HepG2 (cell line): ENCODE results near the gene POLR2B. TPM values are rescaled to one million over a fixed set of nuclear protein-coding genes. Genes with fewer than 3 reads are reported as not detected.

Experiments
- EP300 ChIP-seq, 3 experiments: sonication (generic) in 1 of 3; formaldehyde crosslinking in 1 of 3; IDR thresholded peaks; 2 replicates each; pipeline versions ENCODE4 v1.5.1 to v1.6.1; 2011 to 2020; ENCODE audit warnings: low read depth in 2 of 3, low read length in 2 of 3, borderline replicate concordance in 1 of 3, improper control_type of control experiment in 1 of 3, mild to moderate bottlenecking in 1 of 3, missing genetic modification reagents in 1 of 3, moderate library complexity in 1 of 3
- FOSL1 ChIP-seq: sonication (generic); formaldehyde crosslinking; IDR thresholded peaks from 2 replicates; pipeline ENCODE4 v1.9.0; 2021; ENCODE audit warnings: missing genetic modification reagents, borderline replicate concordance
- FOXO1 ChIP-seq: sonication (generic); formaldehyde crosslinking; IDR thresholded peaks from 2 replicates; pipeline ENCODE4 v1.4.0; 2020; ENCODE audit warnings: missing genetic modification reagents
- GATAD2A ChIP-seq: IDR thresholded peaks from 2 replicates; pipeline ENCODE4 v1.6.1; 2016
- KAT7 ChIP-seq: IDR thresholded peaks from 2 replicates; pipeline ENCODE4 v1.6.1; 2018; ENCODE audit warnings: borderline replicate concordance, missing compliant biosample characterization
- MYC ChIP-seq: sonication (generic); formaldehyde crosslinking; IDR thresholded peaks from 2 replicates; pipeline ENCODE4 v1.9.0; 2021; ENCODE audit warnings: missing genetic modification reagents, borderline replicate concordance
- NCOA1 ChIP-seq: sonication (generic); formaldehyde crosslinking; IDR thresholded peaks from 2 replicates; pipeline ENCODE4 v1.9.0; 2021; ENCODE audit warnings: missing genetic modification reagents
- REL ChIP-seq: sonication (generic); formaldehyde crosslinking; conservative IDR thresholded peaks from 2 replicates; pipeline ENCODE4 v1.8.0; 2022; ENCODE audit warnings: mild to moderate bottlenecking, missing genetic modification reagents, moderate library complexity
- RELA ChIP-seq: sonication (generic); formaldehyde crosslinking; IDR thresholded peaks from 2 replicates; pipeline ENCODE4 v1.4.0; 2020; ENCODE audit warnings: missing genetic modification reagents
- SKI ChIP-seq: fragments of 450-650 bp; IDR thresholded peaks from one replicate; pipeline ENCODE4 v1.6.1; 2018; ENCODE audit warnings: mild to moderate bottlenecking; ENCODE audit not compliant: partially characterized antibody
- SNAPC2 ChIP-seq: sonication (generic); formaldehyde crosslinking; IDR thresholded peaks from 2 replicates; pipeline ENCODE4 v1.8.1; 2022; ENCODE audit warnings: mild to moderate bottlenecking, missing genetic modification reagents
- SP2 ChIP-seq: sonication (generic); formaldehyde crosslinking; IDR thresholded peaks from 2 replicates; pipeline ENCODE4 v1.5.1; 2020; ENCODE audit warnings: mild to moderate bottlenecking, missing genetic modification reagents
- SP5 ChIP-seq: IDR thresholded peaks from 2 replicates; pipeline ENCODE4 v1.6.1; 2016; ENCODE audit warnings: low read depth, borderline replicate concordance
- SSRP1 ChIP-seq: IDR thresholded peaks from 2 replicates; pipeline ENCODE4 v1.6.1; 2016; ENCODE audit warnings: control low read depth
- ZMAT3 ChIP-seq: sonication (generic); formaldehyde crosslinking; conservative IDR thresholded peaks from 2 replicates; pipeline ENCODE4 v1.7.0; 2021; ENCODE audit warnings: missing genetic modification reagents
- ZNF329 ChIP-seq: sonication (generic); formaldehyde crosslinking; IDR thresholded peaks from 2 replicates; pipeline ENCODE4 v1.9.0; 2021; ENCODE audit warnings: low read depth, mild to moderate bottlenecking, missing genetic modification reagents
- ZNF616 ChIP-seq: sonication (generic); formaldehyde crosslinking; IDR thresholded peaks from 2 replicates; pipeline ENCODE4 v1.5.0; 2020; ENCODE audit warnings: low read depth, mild to moderate bottlenecking, missing genetic modification reagents
- ZNF775 ChIP-seq: sonication (generic); formaldehyde crosslinking; IDR thresholded peaks from 2 replicates; pipeline ENCODE4 v1.4.0; 2020; ENCODE audit warnings: missing genetic modification reagents, mild to moderate bottlenecking, moderate library complexity, borderline replicate concordance
- ZNF878 ChIP-seq: sonication (generic); formaldehyde crosslinking; IDR thresholded peaks from 2 replicates; pipeline ENCODE4 v1.8.1; 2023; ENCODE audit warnings: mild to moderate bottlenecking, missing genetic modification reagents, moderate library complexity
- polyA plus RNA-seq, 8 experiments: library from polyadenylated mRNA; depleted of rRNA in 3 of 8; stranded (reverse) in 7 of 8; unstranded in 1 of 8; fragments of >200 nt; fragmentation: Illumina TruSeq in 4 of 8; extraction: Trizol in 4 of 8; gene quantifications; 2 replicates each; pipeline versions ENCODE4 v1.2.1 to v1.2.3, GENCODE V29; 2011 to 2016; ENCODE audit warnings: low read depth in 4 of 8, missing spikeins in 1 of 8, mixed read lengths in 1 of 8; ENCODE audit not compliant: insufficient read depth in 1 of 8
- total RNA-seq, 5 experiments: library from RNA; depleted of rRNA; stranded (reverse); fragments of >200 nt; fragmentation: Illumina TruSeq; extraction: Trizol; gene quantifications; 2 replicates each; pipeline ENCODE4 v1.2.3, GENCODE V29; 2016; ENCODE audit warnings: low read depth in 1 of 5
- TF ChIP-seq, protein P1 (sequence below): IDR thresholded peaks from 2 replicates; pipeline ENCODE4 v1.6.1; 2016; ENCODE audit warnings: missing genetic modification reagents, missing compliant biosample characterization
- TF ChIP-seq, protein P2 (sequence below): sonication (generic); formaldehyde crosslinking; IDR thresholded peaks from 2 replicates; pipeline ENCODE4 v1.5.0; 2020; ENCODE audit warnings: mild to moderate bottlenecking, missing genetic modification reagents
- TF ChIP-seq, protein P3 (sequence below): sonication (generic); formaldehyde crosslinking; IDR thresholded peaks from 2 replicates; pipeline ENCODE4 v1.4.0; 2020; ENCODE audit warnings: low read depth, mild to moderate bottlenecking, missing genetic modification reagents
- TF ChIP-seq, protein P4 (sequence below): sonication (generic); IDR thresholded peaks from 2 replicates; pipeline ENCODE4 v1.6.1; 2016; ENCODE audit warnings: low read depth, borderline replicate concordance
- TF ChIP-seq, protein P5 (sequence below): sonication (generic); formaldehyde crosslinking; IDR thresholded peaks from 2 replicates; pipeline ENCODE4 v1.5.0; 2020; ENCODE audit warnings: mild to moderate bottlenecking, missing genetic modification reagents, moderate library complexity

The POLR2B gene
- total and polyA plus RNA-seq, 2 of the 13 experiments (the other 11 are each of a cell fraction or from before 2014, with no cell fraction given): 70.6 to 116 TPM

DNA sequence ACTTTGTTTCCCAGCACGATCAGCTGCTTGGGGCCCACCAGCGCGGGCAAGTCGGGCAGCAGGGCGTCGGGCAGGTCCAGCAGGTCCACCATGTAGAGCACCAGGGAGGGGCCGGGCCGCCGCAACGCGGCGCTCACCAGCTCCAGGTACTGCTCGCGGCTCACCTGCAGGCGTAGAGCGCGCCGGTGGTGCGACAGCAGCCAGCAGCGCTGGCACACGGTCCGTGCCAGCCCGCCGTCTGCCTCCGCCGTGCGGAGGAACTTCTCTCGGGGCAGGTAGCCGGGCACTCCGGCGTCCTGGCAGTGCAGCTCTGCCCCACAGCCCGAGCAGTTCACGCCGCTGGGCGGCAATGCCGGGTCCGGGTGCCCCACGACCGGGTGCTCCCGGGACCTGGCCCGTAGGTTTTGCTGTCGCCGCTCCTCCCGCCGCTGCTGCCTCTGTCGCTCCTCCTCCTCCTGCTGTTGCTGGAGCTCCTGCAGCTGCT lies 1.8 kb upstream of the POLR2B start (continued):
- TF ChIP-seq, protein P1, sequence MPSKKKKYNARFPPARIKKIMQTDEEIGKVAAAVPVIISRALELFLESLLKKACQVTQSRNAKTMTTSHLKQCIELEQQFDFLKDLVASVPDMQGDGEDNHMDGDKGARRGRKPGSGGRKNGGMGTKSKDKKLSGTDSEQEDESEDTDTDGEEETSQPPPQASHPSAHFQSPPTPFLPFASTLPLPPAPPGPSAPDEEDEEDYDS (CRISPR knock-in tag): no peak
- TF ChIP-seq SKI (no peak), ZNF329 (no peak), SSRP1 (CRISPR knock-in tag) (no peak), REL (CRISPR knock-in tag) (0 out of 2 replicates have a peak, but pooled peaks have one; percentile 46), FOSL1 (CRISPR knock-in tag) (no peak), ZNF878 (CRISPR knock-in tag) (no peak), SP2 (CRISPR knock-in tag) (no peak), SP5 (no peak), RELA (no peak), EP300 (IDR thresholded peaks at IDR 0.05; ENCODE audit: low read depth in 2 of 2, low read length in 2 of 2) (no peak), EP300 (CRISPR knock-in tag; IDR thresholded peaks at IDR 0.05; ENCODE audit: borderline replicate concordance) (no peak), FOXO1 (no peak), ZNF775 (CRISPR knock-in tag) (no peak), MYC (CRISPR knock-in tag) (no peak), SNAPC2 (CRISPR knock-in tag) (no peak), GATAD2A (CRISPR knock-in tag) (no peak), NCOA1 (0 out of 2 replicates have a peak, but pooled peaks have one; percentile 27), ZNF616 (CRISPR knock-in tag) (no peak), KAT7 (no peak; the same call in 1 of the 2 replicates), ZMAT3 (CRISPR knock-in tag) (no peak)
- TF ChIP-seq, protein P2, sequence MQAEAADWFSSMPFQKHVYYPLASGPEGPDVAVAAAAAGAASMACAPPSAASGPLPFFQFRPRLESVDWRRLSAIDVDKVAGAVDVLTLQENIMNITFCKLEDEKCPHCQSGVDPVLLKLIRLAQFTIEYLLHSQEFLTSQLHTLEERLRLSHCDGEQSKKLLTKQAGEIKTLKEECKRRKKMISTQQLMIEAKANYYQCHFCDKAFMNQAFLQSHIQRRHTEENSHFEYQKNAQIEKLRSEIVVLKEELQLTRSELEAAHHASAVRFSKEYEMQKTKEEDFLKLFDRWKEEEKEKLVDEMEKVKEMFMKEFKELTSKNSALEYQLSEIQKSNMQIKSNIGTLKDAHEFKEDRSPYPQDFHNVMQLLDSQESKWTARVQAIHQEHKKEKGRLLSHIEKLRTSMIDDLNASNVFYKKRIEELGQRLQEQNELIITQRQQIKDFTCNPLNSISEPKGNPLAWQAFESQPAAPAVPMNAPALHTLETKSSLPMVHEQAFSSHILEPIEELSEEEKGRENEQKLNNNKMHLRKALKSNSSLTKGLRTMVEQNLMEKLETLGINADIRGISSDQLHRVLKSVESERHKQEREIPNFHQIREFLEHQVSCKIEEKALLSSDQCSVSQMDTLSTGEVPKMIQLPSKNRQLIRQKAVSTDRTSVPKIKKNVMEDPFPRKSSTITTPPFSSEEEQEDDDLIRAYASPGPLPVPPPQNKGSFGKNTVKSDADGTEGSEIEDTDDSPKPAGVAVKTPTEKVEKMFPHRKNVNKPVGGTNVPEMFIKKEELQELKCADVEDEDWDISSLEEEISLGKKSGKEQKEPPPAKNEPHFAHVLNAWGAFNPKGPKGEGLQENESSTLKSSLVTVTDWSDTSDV (CRISPR knock-in tag): 0 out of 2 replicates have a peak, but pooled peaks have one; percentile 29
- TF ChIP-seq, protein P3, sequence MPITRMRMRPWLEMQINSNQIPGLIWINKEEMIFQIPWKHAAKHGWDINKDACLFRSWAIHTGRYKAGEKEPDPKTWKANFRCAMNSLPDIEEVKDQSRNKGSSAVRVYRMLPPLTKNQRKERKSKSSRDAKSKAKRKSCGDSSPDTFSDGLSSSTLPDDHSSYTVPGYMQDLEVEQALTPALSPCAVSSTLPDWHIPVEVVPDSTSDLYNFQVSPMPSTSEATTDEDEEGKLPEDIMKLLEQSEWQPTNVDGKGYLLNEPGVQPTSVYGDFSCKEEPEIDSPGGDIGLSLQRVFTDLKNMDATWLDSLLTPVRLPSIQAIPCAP (CRISPR knock-in tag): no peak
- TF ChIP-seq, protein P4, sequence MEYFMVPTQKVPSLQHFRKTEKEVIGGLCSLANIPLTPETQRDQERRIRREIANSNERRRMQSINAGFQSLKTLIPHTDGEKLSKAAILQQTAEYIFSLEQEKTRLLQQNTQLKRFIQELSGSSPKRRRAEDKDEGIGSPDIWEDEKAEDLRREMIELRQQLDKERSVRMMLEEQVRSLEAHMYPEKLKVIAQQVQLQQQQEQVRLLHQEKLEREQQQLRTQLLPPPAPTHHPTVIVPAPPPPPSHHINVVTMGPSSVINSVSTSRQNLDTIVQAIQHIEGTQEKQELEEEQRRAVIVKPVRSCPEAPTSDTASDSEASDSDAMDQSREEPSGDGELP: peak; percentile 48; the same call in 1 of the 2 replicates
- TF ChIP-seq, protein P5, sequence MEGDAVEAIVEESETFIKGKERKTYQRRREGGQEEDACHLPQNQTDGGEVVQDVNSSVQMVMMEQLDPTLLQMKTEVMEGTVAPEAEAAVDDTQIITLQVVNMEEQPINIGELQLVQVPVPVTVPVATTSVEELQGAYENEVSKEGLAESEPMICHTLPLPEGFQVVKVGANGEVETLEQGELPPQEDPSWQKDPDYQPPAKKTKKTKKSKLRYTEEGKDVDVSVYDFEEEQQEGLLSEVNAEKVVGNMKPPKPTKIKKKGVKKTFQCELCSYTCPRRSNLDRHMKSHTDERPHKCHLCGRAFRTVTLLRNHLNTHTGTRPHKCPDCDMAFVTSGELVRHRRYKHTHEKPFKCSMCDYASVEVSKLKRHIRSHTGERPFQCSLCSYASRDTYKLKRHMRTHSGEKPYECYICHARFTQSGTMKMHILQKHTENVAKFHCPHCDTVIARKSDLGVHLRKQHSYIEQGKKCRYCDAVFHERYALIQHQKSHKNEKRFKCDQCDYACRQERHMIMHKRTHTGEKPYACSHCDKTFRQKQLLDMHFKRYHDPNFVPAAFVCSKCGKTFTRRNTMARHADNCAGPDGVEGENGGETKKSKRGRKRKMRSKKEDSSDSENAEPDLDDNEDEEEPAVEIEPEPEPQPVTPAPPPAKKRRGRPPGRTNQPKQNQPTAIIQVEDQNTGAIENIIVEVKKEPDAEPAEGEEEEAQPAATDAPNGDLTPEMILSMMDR (CRISPR knock-in tag): peak; percentile 53
